HepG2 (cell line): Measurements from ENCODE around the gene ST7L. TPM values are rescaled to one million over a fixed set of nuclear protein-coding genes. Genes with fewer than 3 reads are reported as not detected.

Experiments
- ATAC-seq: fragments of 200-7000 bp; cut with Tn5 transposase; 3 replicates; pipeline ENCODE4 v1.9.1; 2020; ENCODE audit warnings: mild to moderate bottlenecking, moderate library complexity
- BruUV-seq: library from RNA; stranded (reverse); fragments of 400-500 nt; replicated peaks from 2 replicates; lab custom pipeline; 2021; lab: Mats Ljungman, UMichigan
- CTCF ChIA-PET: fragments of 300-600 bp; formaldehyde crosslinking; extraction: SDS; loops from one replicate; lab custom pipeline; 2021; ENCODE audit warnings: low total read pairs, inconsistent platforms, low intra/inter-chr PET ratio; lab: Yijun Ruan, JAX
- POLR2A ChIA-PET: fragments of 350-600 bp; sonication (Branson Sonifier 250); formaldehyde crosslinking; loops from one replicate; lab custom pipeline; 2020; ENCODE audit warnings: antibody characterized with exemption, inconsistent platforms; lab: Yijun Ruan, JAX
- DNase-seq: peaks from one replicate; pipeline ENCODE4 v3.0.0-alpha.2; 2015; ENCODE audit warnings: low spot score
- FAIRE-seq: peaks from 3 replicates; lab custom pipeline; 2011; peaks lifted over from hg19 to GRCh38; lab: Jason Lieb, UNC
- H2AFZ ChIP-seq: one replicate; pipeline ENCODE4 v1.6.1; 2011; ENCODE audit warnings: low read length, inconsistent platforms
- H3K27ac ChIP-seq: fragments of 300-600 bp; 3 replicates; pipeline ENCODE4 v1.8.0; 2011; ENCODE audit warnings: mixed run types, mild to moderate bottlenecking, mixed read lengths, low read length, inconsistent platforms; ENCODE audit not compliant: insufficient read depth; ENCODE audit errors: extremely low read length
- H3K27me3 ChIP-seq, 2 experiments: fragments of 200-600 bp in 1 of 2; 2 replicates in 1 of 2; 3 replicates in 1 of 2; pipeline versions ENCODE4 v1.6.0 to v1.8.0; 2011; ENCODE audit warnings: low read length in 2 of 2, mild to moderate bottlenecking in 2 of 2, moderate library complexity in 2 of 2, inconsistent platforms in 1 of 2; ENCODE audit not compliant: insufficient read depth in 2 of 2, control insufficient read depth in 1 of 2
- H3K36me3 ChIP-seq, 2 experiments: fragments of 200-600 bp in 1 of 2; replicated peaks in 1 of 2; 2 replicates in 1 of 2; 3 replicates in 1 of 2; pipeline versions ENCODE4 v1.5.1 to v1.8.0; 2011; ENCODE audit warnings: low read length in 2 of 2, inconsistent platforms in 1 of 2; ENCODE audit not compliant: insufficient read depth in 2 of 2, control insufficient read depth in 1 of 2
- H3K4me1 ChIP-seq: 2 replicates; pipeline ENCODE4 v1.5.1; 2012; ENCODE audit warnings: low read length, inconsistent platforms; ENCODE audit not compliant: insufficient read depth
- H3K4me2 ChIP-seq: 2 replicates; pipeline ENCODE4 v1.6.0; 2011; ENCODE audit warnings: low read depth, low read length, inconsistent platforms
- H3K4me3 ChIP-seq, 3 experiments: fragments of 200-600 bp in 1 of 3; sonication (generic), shearing (Covaris generic) in 1 of 3; replicated peaks in 1 of 3; 2 replicates each; pipeline ENCODE4 v1.5.1; 2011 to 2016; ENCODE audit warnings: low read length in 3 of 3, inconsistent platforms in 2 of 3, low read depth in 2 of 3, mild to moderate bottlenecking in 2 of 3, control low read depth in 1 of 3, mixed read lengths in 1 of 3; ENCODE audit not compliant: insufficient read depth in 1 of 3
- H3K79me2 ChIP-seq: one replicate; pipeline ENCODE4 v1.6.1; 2011; ENCODE audit warnings: low read length, inconsistent platforms; ENCODE audit not compliant: insufficient read depth
- H3K9ac ChIP-seq: 2 replicates; pipeline ENCODE4 v1.6.0; 2011; ENCODE audit warnings: mild to moderate bottlenecking, low read depth, low read length, inconsistent platforms; ENCODE audit not compliant: insufficient read depth
- H3K9me3 ChIP-seq: 2 replicates; pipeline ENCODE4 v1.5.1; 2012; ENCODE audit warnings: mild to moderate bottlenecking, low read length
- H4K20me1 ChIP-seq: 2 replicates; pipeline ENCODE4 v1.6.0; 2011; ENCODE audit warnings: inconsistent platforms, mild to moderate bottlenecking, low read length, moderate library complexity; ENCODE audit not compliant: insufficient read depth
- GLI4 ChIP-seq: sonication (generic); formaldehyde crosslinking; IDR thresholded peaks from 2 replicates; pipeline ENCODE4 v1.5.1; 2020; ENCODE audit warnings: missing genetic modification reagents, mild to moderate bottlenecking, moderate library complexity, borderline replicate concordance
- GTF2F1 ChIP-seq: fragments of 150-350 bp; IDR thresholded peaks from 2 replicates; pipeline ENCODE4 v1.6.1; 2014; ENCODE audit warnings: low read length
- RARA ChIP-seq: IDR thresholded peaks from 2 replicates; pipeline ENCODE4 v1.6.1; 2016; ENCODE audit warnings: missing genetic modification reagents, missing compliant biosample characterization
- ZC3H4 ChIP-seq: sonication (generic); formaldehyde crosslinking; IDR thresholded peaks from 2 replicates; pipeline ENCODE4 v1.4.0; 2020; ENCODE audit warnings: missing genetic modification reagents, borderline replicate concordance
- ZNF33A ChIP-seq: sonication (generic); formaldehyde crosslinking; IDR thresholded peaks from 2 replicates; pipeline ENCODE4 v1.5.1; 2020; ENCODE audit warnings: missing genetic modification reagents, mild to moderate bottlenecking, moderate library complexity, borderline replicate concordance
- ZNF878 ChIP-seq: sonication (generic); formaldehyde crosslinking; IDR thresholded peaks from 2 replicates; pipeline ENCODE4 v1.8.1; 2023; ENCODE audit warnings: mild to moderate bottlenecking, missing genetic modification reagents, moderate library complexity
- WGBS: methylation state at CpG from one replicate; pipeline ENCODE4 v1.1.6; 2017; ENCODE audit warnings: low lambda C conversion rate; 5-methylcytosine and 5-hydroxymethylcytosine counted together
- in situ Hi-C: cut with HindIII; loops from 2 replicates; pipeline ENCODE4 v1.10.0; 2017; ENCODE audit warnings: low pct_unique_long_range_greater_than_20kb; ENCODE audit not compliant: extremely low pct_ligation_motif_present
- intact Hi-C: fragments of 100-400 bp; cut with micrococcal nuclease; formaldehyde crosslinking; loops from one replicate; pipeline ENCODE4 v1.10.0; 2022; ENCODE audit not compliant: unreplicated experiment
- polyA plus RNA-seq, 8 experiments: library from polyadenylated mRNA; depleted of rRNA in 3 of 8; stranded (reverse) in 7 of 8; unstranded in 1 of 8; fragments of >200 nt; fragmentation: Illumina TruSeq in 4 of 8; extraction: Trizol in 4 of 8; gene quantifications; 2 replicates each; pipeline versions ENCODE4 v1.2.1 to v1.2.3, GENCODE V29; 2011 to 2016; ENCODE audit warnings: low read depth in 4 of 8, missing spikeins in 1 of 8, mixed read lengths in 1 of 8; ENCODE audit not compliant: insufficient read depth in 1 of 8
- total RNA-seq, 5 experiments: library from RNA; depleted of rRNA; stranded (reverse); fragments of >200 nt; fragmentation: Illumina TruSeq; extraction: Trizol; gene quantifications; 2 replicates each; pipeline ENCODE4 v1.2.3, GENCODE V29; 2016; ENCODE audit warnings: low read depth in 1 of 5
- TF ChIP-seq, protein P1 (sequence below): sonication (generic); formaldehyde crosslinking; IDR thresholded peaks from 2 replicates; pipeline ENCODE4 v1.8.0; 2022; ENCODE audit warnings: mild to moderate bottlenecking, missing genetic modification reagents, moderate library complexity

The ST7L gene
- total and polyA plus RNA-seq, 2 of the 13 experiments (the other 11 are each of a cell fraction or from before 2014, with no cell fraction given), result 8.6 to 19.9 TPM

- Histone ChIP-seq H3K79me2 (no peaks in the 10 kb centered on the region), H3K36me3 (peaks cover 2 to 8% of the 10 kb centered on the region in 2 experiments; a peak in 3 of 5 replicates), H2AFZ (no peak overlapping the region), H3K4me3 (no peak overlapping the region), H4K20me1 (no peaks in the 10 kb centered on the region), H3K4me1 (no peaks in the 10 kb centered on the region), H3K9me3 (no peaks in the 10 kb centered on the region), H3K4me2 (no peak overlapping the region), H3K27ac (no peak overlapping the region), H3K9ac (no peak overlapping the region), H3K27me3 (no peaks in the 10 kb centered on the region)
- WGBS, result 94% methylated on average over 1 of the region's 1 CpG
- intact Hi-C loops (no loop called here), in situ Hi-C loops (no loop called here)
- TF ChIP-seq RARA (no peak), ZC3H4 (CRISPR knock-in tag) (no peak), GLI4 (no peak), GTF2F1 (no peak), ZNF33A (no peak)
- TF ChIP-seq, protein P1, sequence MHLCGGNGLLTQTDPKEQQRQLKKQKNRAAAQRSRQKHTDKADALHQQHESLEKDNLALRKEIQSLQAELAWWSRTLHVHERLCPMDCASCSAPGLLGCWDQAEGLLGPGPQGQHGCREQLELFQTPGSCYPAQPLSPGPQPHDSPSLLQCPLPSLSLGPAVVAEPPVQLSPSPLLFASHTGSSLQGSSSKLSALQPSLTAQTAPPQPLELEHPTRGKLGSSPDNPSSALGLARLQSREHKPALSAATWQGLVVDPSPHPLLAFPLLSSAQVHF, result no peak
- no peak for DNase-seq
- ATAC-seq, result no peak
- FAIRE-seq, result no peak
- BruUV-seq, result no TSS peak
- CTCF ChIA-PET, result no interaction called here
- POLR2A ChIA-PET, result no interaction called here
Observed at GRCh38 chr1:112524986-112525385, 94.0 kb downstream of the ST7L start.

GRCh38 chr1:112524251-112524650, 94.7 kb downstream of the ST7L start:
- Histone ChIP-seq H3K4me3 (no peak overlapping the region), H3K9me3 (no peaks in the 10 kb centered on the region), H4K20me1 (no peaks in the 10 kb centered on the region), H3K79me2 (no peaks in the 10 kb centered on the region), H3K36me3 (peaks cover 2 to 8% of the 10 kb centered on the region in 2 experiments; a peak in 3 of 5 replicates), H2AFZ (no peak overlapping the region), H3K27ac (no peak overlapping the region), H3K4me1 (no peaks in the 10 kb centered on the region), H3K27me3 (no peaks in the 10 kb centered on the region), H3K4me2 (no peak overlapping the region), H3K9ac (no peak overlapping the region)
- in situ Hi-C loops (no loop called here), intact Hi-C loops (no loop called here)
- ATAC-seq, result no peak
- FAIRE-seq, result no peak
- 96% methylated on average over 5 of the region's 8 CpGs for WGBS
- POLR2A ChIA-PET, result no interaction called here
- no peak for TF ChIP-seq ZNF878
- CTCF ChIA-PET, result no interaction called here
- no peak for DNase-seq
- no TSS peak for BruUV-seq
